Astrocyte of the cerebellum (primary cell): ENCODE results near the gene CRAMP1.

Experiments
- DNase-seq: peaks from one replicate; pipeline ENCODE4 v3.0.0-alpha.2; 2011; ENCODE audit warnings: low read depth
- H3K4me3 ChIP-seq: 2 replicates; pipeline ENCODE4 v1.5.1; 2011; ENCODE audit warnings: mild to moderate bottlenecking, low read depth, low read length, moderate library complexity
- CTCF ChIP-seq: IDR thresholded peaks from 2 replicates; pipeline ENCODE4 v1.5.1; 2012; ENCODE audit warnings: low read length, low read depth, moderate library complexity, mild to moderate bottlenecking; ENCODE audit errors: missing control alignments
- in situ Hi-C: cut with HindIII; loops from 2 replicates; pipeline ENCODE4 v1.10.0; 2017; ENCODE audit warnings: low sequenced_read_pairs

The CRAMP1 gene

GRCh38 chr16:1647856-1648255 is 35.7 kb downstream of the CRAMP1 start:
- in situ Hi-C loops = no loop called here
- DNase-seq = no peak

DNA sequence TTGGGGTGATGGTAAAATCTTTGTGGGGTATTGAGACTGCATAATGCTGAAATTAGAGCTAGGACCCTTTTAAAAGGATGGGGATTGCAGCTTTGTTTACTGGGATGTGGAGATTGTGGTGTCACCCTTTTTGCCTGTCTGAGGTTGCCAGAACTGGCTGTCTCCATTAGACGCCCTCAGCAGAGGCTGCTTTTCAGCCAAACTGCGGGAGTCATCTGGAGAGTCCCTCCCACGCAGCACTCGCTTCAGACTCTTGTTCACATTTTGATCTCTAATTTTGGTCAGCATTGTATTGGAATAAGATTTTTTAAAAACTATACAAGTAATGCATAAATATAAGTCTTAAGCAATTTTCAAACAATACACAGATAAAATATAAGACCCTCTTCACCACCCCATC is 38.0 kb downstream of the CRAMP1 start:
- in situ Hi-C loops = no loop called here
- TF ChIP-seq CTCF = no peak
- no peak for DNase-seq
- H3K4me3 ChIP-seq = no peak overlapping the region

More at GRCh38 chr16:1647856-1648255, 35.7 kb downstream of the CRAMP1 start:
- H3K4me3 ChIP-seq = no peak overlapping the region
- TF ChIP-seq CTCF = no peak

DNA sequence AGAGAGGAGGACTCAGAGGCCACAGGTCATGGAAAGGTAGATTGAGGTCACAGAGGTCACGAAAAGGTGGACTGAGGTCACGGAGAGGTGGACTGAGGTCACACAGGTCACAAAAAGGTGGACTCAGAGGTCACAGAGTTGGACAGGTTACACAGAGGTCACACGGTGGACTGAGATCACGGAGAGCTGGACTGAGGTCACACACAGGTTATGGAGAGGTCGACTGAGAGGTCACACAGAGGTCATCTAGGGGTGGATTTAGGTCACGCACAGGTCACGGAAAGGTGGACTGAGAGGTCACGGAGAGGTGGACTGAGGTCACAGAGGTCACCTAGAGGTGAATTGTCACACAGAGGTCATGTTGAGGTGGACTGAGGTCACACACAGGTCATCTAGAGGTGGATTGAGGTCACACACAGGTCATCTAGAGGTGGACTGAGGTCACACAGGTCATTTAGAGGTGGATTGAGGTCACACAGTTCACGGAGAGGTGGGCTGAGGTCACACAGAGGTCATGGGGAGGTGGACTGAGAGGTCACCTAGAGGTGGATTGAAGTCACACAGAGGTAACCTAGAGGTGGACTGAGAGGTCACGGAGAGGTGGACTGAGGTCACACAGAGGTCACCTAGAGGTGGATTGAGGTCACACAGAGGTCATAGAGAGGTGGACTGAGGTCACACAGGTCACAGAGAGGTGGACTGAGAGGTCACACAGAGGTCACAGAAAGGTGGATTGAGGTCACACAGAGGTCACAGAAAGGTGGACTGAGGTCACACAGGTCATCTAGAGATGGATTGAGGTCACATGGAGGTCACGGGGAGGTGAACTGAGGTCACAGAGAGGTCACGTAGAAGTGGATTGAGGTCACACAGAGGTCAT is 39.2 kb downstream of the CRAMP1 start:
- in situ Hi-C loops = no loop called here
- DNase-seq = no peak
- no peak overlapping the region for H3K4me3 ChIP-seq
- no peak for TF ChIP-seq CTCF

DNA sequence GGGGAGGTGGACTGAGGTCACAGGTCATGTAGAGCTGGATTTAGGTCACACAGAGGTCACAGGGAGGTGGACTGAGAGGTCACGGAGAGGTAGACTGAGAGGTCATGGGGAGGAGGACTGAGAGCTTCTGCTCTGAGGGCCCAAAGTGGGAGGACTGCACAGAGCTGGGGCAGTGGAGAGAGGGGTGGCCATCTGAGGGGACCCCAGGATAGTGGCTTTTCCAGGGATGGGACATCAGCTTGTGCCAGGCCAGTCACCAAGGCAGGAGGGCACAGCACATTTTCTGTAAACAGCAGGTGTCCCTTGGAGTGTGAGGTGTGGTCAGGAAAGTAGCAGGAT is 39.8 kb downstream of the CRAMP1 start:
- in situ Hi-C loops = no loop called here
- no peak for TF ChIP-seq CTCF
- no peak overlapping the region for H3K4me3 ChIP-seq
- DNase-seq = no peak

DNA sequence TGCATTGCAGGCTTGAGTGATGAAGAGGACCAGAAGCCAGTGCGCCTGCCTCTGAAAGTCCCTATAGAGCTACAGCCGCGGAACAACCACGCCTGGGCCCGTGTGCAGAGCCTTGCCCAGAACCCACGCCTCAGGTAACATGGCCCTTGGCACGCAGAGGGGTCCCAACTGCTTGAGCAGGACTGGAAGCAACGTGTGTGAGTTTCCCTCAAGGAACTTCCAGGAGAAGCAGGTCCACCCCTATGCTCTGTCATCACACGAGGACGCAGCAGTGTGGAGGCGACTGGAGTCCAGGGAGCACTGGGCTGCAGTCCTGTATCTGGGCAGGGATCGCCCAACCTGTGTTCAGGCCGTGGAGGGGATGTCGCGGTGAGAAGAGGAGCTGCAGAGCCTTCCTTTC is 40.9 kb downstream of the CRAMP1 start:
- TF ChIP-seq CTCF = no peak
- no peak overlapping the region for H3K4me3 ChIP-seq
- in situ Hi-C loops = no loop called here
- DNase-seq = no peak

DNA sequence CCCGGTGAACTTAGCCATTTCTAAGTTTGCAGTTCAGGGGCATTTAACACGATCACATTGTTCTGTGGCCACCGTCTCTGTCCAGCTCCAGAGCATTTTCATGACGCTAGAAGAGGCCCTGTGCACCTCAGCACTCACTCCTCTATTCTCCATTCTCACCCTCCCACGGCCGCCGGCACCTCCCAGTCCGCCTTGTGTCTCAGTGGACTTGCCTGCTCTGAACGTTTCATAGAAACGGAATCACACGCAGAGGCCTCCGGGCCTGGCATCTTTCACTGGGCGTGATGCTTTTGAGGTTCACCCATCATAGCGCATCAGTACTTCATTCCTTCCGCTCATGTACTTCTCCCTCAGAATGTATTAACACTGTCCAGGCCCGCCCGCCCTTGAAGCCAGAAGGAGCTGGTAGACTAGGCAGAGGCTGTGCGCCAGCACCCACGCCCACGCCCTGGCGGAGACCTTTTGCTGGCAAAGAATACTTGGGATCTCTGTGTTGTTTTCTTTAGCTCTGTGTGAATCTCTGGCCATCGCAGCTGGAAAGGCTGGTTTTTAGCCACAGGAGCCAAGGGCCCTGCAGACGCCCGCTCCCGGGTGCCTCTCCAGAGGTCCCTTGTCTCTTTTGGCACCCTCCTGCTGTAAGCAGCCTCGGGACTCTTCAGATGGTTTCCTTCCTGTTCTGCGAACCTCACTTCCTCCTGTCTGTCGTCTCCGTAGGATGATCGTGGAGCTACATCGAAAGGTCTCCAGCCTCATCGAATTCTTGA is 42.5 kb downstream of the CRAMP1 start:
- H3K4me3 ChIP-seq = no peak overlapping the region
- DNase-seq = no peak
- in situ Hi-C loops = no loop called here
- TF ChIP-seq CTCF = no peak
